ENCODE results near the gene GLI3.

The GLI3 gene

GRCh38 chr7:42237811-42238541 lies 967 bp upstream of the GLI3 start:
- peaks cover 3% of the 10 kb centered on the region for H3K36me3 ChIP-seq (ENCODE audit: control insufficient read depth, insufficient read depth, low read length)
- H3K4me1 ChIP-seq (ENCODE audit: control insufficient read depth, insufficient read depth, low read length): peaks cover 25% of the 10 kb centered on the region
- H3K4me3 ChIP-seq (ENCODE audit: insufficient read depth, low read depth, low read length): peak overlapping the region; percentile 81
- no peaks in the 10 kb centered on the region for H3K9me3 ChIP-seq (ENCODE audit: control insufficient read depth, low read length)
- H3K27me3 ChIP-seq (ENCODE audit: control insufficient read depth, insufficient read depth, low read length, poor library complexity, severe bottlenecking): no peaks in the 10 kb centered on the region
- WGBS, 2 experiments: 0% methylated on average over 55 to 56 of the region's 66 CpGs
- H3K27ac ChIP-seq (ENCODE audit: insufficient read depth, low read depth, low read length, poor library complexity, severe bottlenecking): peak overlapping the region; percentile 97

GRCh38 chr7:42236266-42236975 lies 588 bp downstream of the GLI3 start:
- H3K27me3 ChIP-seq (ENCODE audit: control insufficient read depth, insufficient read depth, low read length, poor library complexity, severe bottlenecking): no peaks in the 10 kb centered on the region
- WGBS, 2 experiments: 0% methylated on average over 76 of the region's 76 CpGs
- peaks cover 32% of the 10 kb centered on the region for H3K4me1 ChIP-seq (ENCODE audit: control insufficient read depth, insufficient read depth, low read length)
- H3K9me3 ChIP-seq (ENCODE audit: control insufficient read depth, low read length): no peaks in the 10 kb centered on the region
- H3K27ac ChIP-seq (ENCODE audit: insufficient read depth, low read depth, low read length, poor library complexity, severe bottlenecking): peak overlapping the region; percentile 79
- peak overlapping the region; percentile 81 for H3K4me3 ChIP-seq (ENCODE audit: insufficient read depth, low read depth, low read length)
- H3K36me3 ChIP-seq (ENCODE audit: control insufficient read depth, insufficient read depth, low read length): peaks cover 3% of the 10 kb centered on the region

GRCh38 chr7:42235741-42236161 lies 1.3 kb downstream of the GLI3 start:
- no peaks in the 10 kb centered on the region for H3K9me3 ChIP-seq (ENCODE audit: control insufficient read depth, low read length)
- WGBS, 2 experiments: 0% methylated on average over 15 of the region's 15 CpGs
- H3K27me3 ChIP-seq (ENCODE audit: control insufficient read depth, insufficient read depth, low read length, poor library complexity, severe bottlenecking): no peaks in the 10 kb centered on the region
- H3K36me3 ChIP-seq (ENCODE audit: control insufficient read depth, insufficient read depth, low read length): peaks cover 3% of the 10 kb centered on the region
- H3K4me1 ChIP-seq (ENCODE audit: control insufficient read depth, insufficient read depth, low read length): peaks cover 37% of the 10 kb centered on the region
- H3K4me3 ChIP-seq (ENCODE audit: insufficient read depth, low read depth, low read length): peak overlapping the region; percentile 81
- H3K27ac ChIP-seq (ENCODE audit: insufficient read depth, low read depth, low read length, poor library complexity, severe bottlenecking): no peak overlapping the region

DNA sequence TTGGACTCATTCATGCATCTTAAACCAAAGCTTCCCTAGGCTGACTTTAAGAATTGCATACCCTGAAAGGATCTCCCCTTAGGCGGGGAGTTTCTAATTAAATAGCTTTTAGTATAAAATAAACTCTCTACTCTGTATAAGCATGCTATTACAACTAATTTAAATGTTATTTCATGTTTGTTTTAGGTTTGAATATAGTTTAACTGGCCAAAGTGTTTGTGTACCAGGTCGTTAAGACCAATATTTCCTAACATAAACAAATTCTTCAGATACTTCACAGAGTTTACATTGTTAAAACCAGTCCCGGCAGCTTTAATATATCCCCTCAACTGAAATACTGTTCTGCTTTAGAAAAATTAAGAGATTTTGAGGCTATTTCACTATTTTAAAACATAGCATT lies 2.3 kb downstream of the GLI3 start:
- Histone ChIP-seq H3K4me1 (ENCODE audit: control insufficient read depth, insufficient read depth, low read length) (peaks cover 35% of the 10 kb centered on the region), H3K4me3 (ENCODE audit: insufficient read depth, low read depth, low read length) (peak overlapping the region; percentile 81), H3K36me3 (ENCODE audit: control insufficient read depth, insufficient read depth, low read length) (peaks cover 3% of the 10 kb centered on the region), H3K9me3 (ENCODE audit: control insufficient read depth, low read length) (no peaks in the 10 kb centered on the region), H3K27ac (ENCODE audit: insufficient read depth, low read depth, low read length, poor library complexity, severe bottlenecking) (no peak overlapping the region), H3K27me3 (ENCODE audit: control insufficient read depth, insufficient read depth, low read length, poor library complexity, severe bottlenecking) (no peaks in the 10 kb centered on the region)
- WGBS, 2 experiments: 23 to 28% methylated on average over 2 of the region's 3 CpGs

GRCh38 chr7:42233695-42234331 lies 3.2 kb downstream of the GLI3 start:
- peaks cover 35% of the 10 kb centered on the region for H3K4me1 ChIP-seq (ENCODE audit: control insufficient read depth, insufficient read depth, low read length)
- WGBS, 2 experiments: 44 to 46% methylated on average over 3 of the region's 3 CpGs
- peak overlapping the region; percentile 81 for H3K4me3 ChIP-seq (ENCODE audit: insufficient read depth, low read depth, low read length)
- peaks cover 7% of the 10 kb centered on the region for H3K36me3 ChIP-seq (ENCODE audit: control insufficient read depth, insufficient read depth, low read length)
- H3K27me3 ChIP-seq (ENCODE audit: control insufficient read depth, insufficient read depth, low read length, poor library complexity, severe bottlenecking): no peaks in the 10 kb centered on the region
- H3K27ac ChIP-seq (ENCODE audit: insufficient read depth, low read depth, low read length, poor library complexity, severe bottlenecking): no peak overlapping the region
- H3K9me3 ChIP-seq (ENCODE audit: control insufficient read depth, low read length): no peaks in the 10 kb centered on the region

DNA sequence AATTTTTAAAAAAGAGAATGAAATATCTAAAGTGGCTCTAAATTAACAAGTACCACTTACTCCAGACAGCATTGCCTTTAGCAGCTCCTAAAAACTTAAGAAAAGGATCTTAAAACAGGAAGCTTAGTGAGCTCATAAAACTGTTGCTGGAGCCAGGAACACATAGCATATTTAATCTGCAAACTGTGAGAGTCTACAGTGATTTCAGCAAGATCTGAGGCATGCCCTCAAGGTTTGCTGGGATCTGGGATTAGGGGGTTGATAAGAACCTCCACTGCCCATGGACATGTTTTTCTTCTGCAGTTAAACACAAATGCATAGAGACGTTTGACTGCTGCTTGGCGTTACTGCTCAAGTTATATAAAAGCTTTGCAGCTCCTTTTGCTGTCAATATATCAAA lies 3.8 kb downstream of the GLI3 start:
- peaks cover 12% of the 10 kb centered on the region for H3K36me3 ChIP-seq (ENCODE audit: control insufficient read depth, insufficient read depth, low read length)
- H3K27ac ChIP-seq (ENCODE audit: insufficient read depth, low read depth, low read length, poor library complexity, severe bottlenecking): no peak overlapping the region
- H3K27me3 ChIP-seq (ENCODE audit: control insufficient read depth, insufficient read depth, low read length, poor library complexity, severe bottlenecking): no peaks in the 10 kb centered on the region
- H3K9me3 ChIP-seq (ENCODE audit: control insufficient read depth, low read length): no peaks in the 10 kb centered on the region
- WGBS, 2 experiments: 19 to 32% methylated on average over 2 of the region's 2 CpGs
- H3K4me3 ChIP-seq (ENCODE audit: insufficient read depth, low read depth, low read length): peak overlapping the region; percentile 81
- H3K4me1 ChIP-seq (ENCODE audit: control insufficient read depth, insufficient read depth, low read length): peaks cover 40% of the 10 kb centered on the region

DNA sequence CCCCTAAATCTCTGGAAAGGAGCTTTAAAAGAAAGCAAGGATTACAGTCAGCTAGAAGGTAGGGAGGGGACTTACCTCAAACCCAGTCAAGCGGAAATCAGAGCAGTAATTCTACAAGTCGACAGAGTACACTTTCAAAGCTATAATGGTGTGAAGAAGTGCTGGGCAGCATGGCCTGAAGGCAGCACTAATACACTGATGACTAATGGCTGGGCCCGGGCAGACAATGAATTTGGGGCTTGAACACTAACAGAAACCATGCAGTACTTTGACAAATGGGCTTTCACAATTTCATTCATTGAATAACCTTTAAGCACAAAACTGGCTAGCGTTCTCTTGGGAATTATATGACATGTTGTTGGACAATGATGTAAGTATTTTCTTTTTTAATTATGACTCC lies 4.7 kb downstream of the GLI3 start:
- Histone ChIP-seq H3K4me1 (ENCODE audit: control insufficient read depth, insufficient read depth, low read length) (peaks cover 44% of the 10 kb centered on the region), H3K27me3 (ENCODE audit: control insufficient read depth, insufficient read depth, low read length, poor library complexity, severe bottlenecking) (no peaks in the 10 kb centered on the region), H3K9me3 (ENCODE audit: control insufficient read depth, low read length) (no peaks in the 10 kb centered on the region), H3K27ac (ENCODE audit: insufficient read depth, low read depth, low read length, poor library complexity, severe bottlenecking) (peak overlapping the region; percentile 37), H3K4me3 (ENCODE audit: insufficient read depth, low read depth, low read length) (peak overlapping the region; percentile 81), H3K36me3 (ENCODE audit: control insufficient read depth, insufficient read depth, low read length) (peaks cover 12% of the 10 kb centered on the region)
- WGBS, 2 experiments: 26 to 35% methylated on average over 3 to 4 of the region's 4 CpGs

DNA sequence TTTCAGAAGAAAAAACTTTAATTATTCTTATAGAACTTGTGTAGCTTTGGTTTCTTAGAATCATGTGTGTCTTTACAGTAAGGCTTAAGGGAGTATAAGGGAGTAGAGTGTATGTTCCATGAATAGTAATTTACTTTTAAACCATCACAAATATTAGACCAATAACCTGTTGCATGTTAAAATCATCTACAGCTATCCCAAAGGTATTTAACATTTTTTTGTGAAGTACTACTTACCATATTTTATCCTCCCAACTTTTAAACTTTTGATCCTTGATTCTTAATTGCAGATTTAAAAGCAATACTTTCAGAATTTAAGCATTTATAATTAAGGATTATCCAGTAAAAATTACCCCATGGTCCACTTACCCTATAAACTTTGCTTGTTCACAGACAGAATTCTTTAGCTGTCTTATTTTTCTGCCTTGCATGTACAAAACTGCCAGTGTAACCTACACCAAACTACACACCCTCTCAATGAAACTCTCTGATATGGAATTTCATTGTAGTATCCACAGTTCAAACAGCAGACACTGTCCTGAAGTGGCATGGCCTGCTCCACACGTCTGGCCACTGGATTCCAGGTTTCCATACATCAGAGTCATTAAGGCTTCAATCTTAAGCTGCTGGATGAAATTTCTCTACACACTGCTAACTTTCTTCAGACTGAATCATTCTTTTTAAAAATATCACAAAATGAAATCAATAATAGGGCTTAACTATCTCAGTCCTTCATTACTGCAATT lies 5.8 kb downstream of the GLI3 start:
- H3K4me3 ChIP-seq (ENCODE audit: insufficient read depth, low read depth, low read length): peak overlapping the region; percentile 81
- no peaks in the 10 kb centered on the region for H3K9me3 ChIP-seq (ENCODE audit: control insufficient read depth, low read length)
- peaks cover 12% of the 10 kb centered on the region for H3K36me3 ChIP-seq (ENCODE audit: control insufficient read depth, insufficient read depth, low read length)
- H3K27me3 ChIP-seq (ENCODE audit: control insufficient read depth, insufficient read depth, low read length, poor library complexity, severe bottlenecking): no peaks in the 10 kb centered on the region
- H3K4me1 ChIP-seq (ENCODE audit: control insufficient read depth, insufficient read depth, low read length): peaks cover 55% of the 10 kb centered on the region
- H3K27ac ChIP-seq (ENCODE audit: insufficient read depth, low read depth, low read length, poor library complexity, severe bottlenecking): no peak overlapping the region
- WGBS, 2 experiments: 62% methylated on average over 1 of the region's 1 CpG

- no peaks in the 10 kb centered on the region for H3K27me3 ChIP-seq (ENCODE audit: control insufficient read depth, insufficient read depth, low read length, poor library complexity, severe bottlenecking)
- WGBS, 2 experiments: 2% methylated on average over 51 of the region's 51 CpGs
- peak overlapping the region; percentile 56 for H3K27ac ChIP-seq (ENCODE audit: insufficient read depth, low read depth, low read length, poor library complexity, severe bottlenecking)
- peaks cover 9% of the 10 kb centered on the region for H3K36me3 ChIP-seq (ENCODE audit: control insufficient read depth, insufficient read depth, low read length)
- H3K4me1 ChIP-seq (ENCODE audit: control insufficient read depth, insufficient read depth, low read length): peaks cover 80% of the 10 kb centered on the region
- peak overlapping the region; percentile 37 for H3K4me3 ChIP-seq (ENCODE audit: insufficient read depth, low read depth, low read length)
- no peaks in the 10 kb centered on the region for H3K9me3 ChIP-seq (ENCODE audit: control insufficient read depth, low read length)
Observed at GRCh38 chr7:42227936-42228591, 8.9 kb downstream of the GLI3 start.

Measured in ectodermal cell (in vitro differentiated cells).